ENCODE results near the gene TTN.

Gene TTN

DNA sequence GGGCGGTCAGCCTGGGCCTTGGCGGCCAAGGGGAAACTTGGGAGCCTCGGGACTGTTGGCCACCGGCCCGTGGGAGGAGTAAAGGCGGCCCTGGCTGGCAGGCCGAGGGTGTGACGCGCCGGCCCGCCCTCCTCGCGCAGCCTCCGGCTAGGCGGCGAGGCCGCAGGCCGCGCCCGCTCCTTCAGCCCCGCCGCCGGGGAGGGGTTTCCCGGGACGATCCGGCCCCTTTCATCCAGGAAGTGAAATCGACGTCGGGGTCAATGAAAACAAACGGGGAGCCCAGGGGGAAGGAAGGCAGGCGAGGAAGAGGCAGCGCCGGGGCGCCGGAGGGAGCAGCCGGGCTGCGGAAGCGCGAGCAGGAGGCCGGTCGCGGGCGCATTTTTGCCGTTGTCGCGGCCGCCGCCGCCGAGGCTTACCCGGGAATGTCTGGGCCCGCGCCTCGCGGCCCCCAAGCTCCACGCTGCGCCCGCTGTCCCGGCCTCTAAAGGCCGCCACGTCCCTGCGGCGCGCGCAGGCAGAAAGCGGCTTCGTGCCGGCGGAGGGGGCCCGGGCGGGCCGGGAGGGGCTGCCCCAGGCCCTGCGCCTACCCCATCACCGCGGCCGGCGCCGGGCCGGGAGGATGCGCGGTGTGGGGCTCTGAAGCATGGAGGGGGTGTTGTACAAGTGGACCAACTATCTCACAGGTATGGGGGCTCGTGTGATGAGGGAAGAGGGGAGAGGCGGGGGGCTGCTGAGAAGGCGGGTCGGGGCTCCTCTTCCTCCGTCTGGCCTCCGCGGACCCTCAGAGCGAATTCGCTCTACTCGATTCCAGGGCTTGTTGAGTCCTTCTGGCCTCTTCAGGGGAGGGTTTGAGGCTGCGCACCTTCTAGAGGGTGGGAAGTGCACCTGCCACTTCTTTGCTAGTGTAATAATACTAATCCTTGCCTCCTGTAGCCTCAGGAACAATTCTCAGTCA, 326.7 kb downstream of the TTN start, which contains the start of gene PLEKHA3:
Gene PLEKHA3, plus strand, starts transcription at position 231 of the 955 bp plus-strand sequence. Its CDS starts 413 bp downstream, at position 644.
- peak; percentile 80 for DNase-seq

DNA sequence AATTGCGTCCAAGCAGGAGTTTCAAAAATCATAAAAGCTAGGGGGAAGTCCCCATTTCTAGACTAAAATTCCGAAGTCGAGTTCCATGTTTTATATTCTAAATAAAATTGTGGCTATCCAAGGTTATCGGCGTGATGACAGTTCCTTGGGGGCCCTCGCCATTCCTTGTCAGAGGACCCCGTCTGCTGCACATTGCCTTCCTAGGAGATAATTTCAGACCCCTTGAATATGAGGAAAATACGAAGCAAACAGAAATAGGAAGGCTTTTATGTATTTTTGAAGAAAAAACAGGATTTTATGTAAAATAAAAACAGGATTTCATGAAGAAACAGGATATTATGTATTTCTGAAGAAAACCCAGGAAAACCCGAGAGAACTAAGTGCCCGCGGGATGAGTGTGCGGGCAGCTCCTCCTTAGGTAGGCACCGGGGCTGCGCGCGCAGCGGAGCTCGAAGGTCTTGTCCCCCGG, 327.4 kb downstream of the TTN start:
- DNase-seq = no peak

DNA sequence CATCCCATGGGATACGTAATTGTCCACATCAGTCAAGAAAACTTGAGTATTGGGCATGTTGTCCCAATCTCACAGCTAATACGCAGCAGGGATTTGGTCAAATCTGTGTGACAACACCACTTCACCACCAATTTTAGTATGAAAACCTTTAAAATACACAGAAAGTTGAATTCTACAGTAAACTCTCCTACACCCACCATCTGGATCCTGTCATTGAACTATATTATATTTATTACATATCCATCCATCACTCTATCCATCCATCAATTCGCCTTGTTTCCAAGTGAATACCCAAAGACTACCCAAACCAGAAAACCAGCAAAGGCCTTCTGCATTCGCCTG, 328.0 kb downstream of the TTN start:
- DNase-seq = no peak

DNA sequence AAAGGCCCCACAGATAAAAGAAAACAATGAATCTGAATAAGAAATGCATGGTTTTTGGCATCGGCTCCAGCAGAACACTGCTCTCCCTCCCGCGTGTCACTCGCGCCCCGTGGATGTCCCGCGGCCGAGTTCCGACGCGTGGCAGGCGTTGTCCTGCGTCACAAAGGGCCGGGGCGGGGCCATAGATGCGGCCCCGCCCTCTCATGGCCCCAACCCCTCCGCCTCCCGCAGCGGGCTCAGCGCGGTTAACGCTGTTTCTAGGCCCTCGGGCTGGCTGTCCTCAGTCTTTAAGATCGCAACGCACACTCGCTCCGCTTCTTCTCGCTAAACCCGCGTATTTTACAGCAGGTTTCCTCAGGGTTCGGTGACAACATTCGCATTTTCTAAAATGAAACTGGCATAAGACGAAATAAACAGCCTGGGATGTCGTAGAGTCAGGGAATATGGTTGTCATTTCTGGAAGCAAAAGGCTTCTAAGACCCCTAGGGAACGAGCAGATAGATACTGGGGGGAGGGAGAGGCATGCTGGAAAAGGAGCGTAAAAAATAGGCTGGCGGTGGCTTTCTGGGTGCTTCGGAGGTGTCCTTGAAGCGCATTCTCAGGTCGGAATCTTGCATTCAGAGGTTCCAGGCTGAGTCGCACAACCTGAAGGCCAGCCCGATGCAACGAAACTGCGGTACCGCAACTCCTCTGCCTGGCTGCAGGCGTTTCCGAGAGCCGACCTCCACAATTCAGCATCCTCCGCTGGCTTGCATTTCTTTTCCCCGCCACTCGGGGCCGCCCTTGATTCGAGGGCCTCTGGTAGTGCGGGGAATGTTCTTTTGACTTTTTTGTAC, 328.6 kb downstream of the TTN start, which contains the start of gene FKBP7:
Gene FKBP7, minus strand, starts transcription at position 162 of the 836 bp plus-strand sequence. Its CDS starts 101 bp downstream, at position 61.
- DNase-seq = peak; percentile 78

DNA sequence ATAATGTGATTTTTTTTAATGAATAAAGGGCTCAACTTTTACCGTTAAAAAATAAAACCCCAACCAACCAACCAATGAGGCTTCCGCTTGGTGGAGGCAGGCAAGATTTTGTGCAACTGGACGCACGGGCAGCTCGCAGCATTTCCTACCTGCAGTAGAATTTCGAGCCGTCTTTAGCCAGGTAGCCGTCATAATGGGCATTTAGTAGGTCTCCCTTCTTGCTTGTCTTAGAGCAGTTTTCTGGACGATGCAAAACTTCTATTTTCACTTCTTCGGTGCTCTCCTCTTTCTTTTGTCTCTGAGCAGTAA, 329.1 kb downstream of the TTN start:
- DNase-seq = no peak

DNA sequence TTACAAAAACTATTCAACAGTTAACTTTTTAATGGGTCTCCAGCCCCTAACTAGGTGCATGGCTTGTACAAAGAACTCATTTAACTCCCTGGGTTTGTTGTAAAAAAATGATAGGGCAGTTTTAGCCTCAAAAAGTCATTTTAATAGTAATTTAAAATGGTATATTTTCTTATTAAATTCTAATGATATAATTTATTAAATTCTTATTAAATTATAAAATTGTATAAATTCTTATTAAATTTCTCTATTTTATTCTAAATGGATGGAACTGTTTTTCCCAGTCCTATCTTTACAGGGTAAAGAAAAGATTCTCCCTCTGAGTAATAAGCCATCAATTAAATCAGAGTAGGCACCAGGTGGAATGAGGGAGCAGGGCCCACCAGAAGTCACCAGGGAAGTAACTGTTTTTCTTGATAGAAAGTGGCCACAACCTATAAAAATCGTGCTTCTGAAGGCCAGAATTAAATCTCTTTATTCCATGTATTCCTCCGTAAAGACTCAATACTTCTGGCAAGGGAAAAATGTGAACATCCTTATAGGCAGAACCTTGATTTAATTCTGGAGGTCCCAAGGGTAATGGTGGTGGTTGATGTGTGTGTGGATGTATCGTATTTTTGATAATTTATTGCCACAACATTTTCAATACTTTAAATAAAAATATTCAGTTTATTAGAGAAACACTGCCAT, 329.6 kb downstream of the TTN start:
- DNase-seq = no peak

DNA sequence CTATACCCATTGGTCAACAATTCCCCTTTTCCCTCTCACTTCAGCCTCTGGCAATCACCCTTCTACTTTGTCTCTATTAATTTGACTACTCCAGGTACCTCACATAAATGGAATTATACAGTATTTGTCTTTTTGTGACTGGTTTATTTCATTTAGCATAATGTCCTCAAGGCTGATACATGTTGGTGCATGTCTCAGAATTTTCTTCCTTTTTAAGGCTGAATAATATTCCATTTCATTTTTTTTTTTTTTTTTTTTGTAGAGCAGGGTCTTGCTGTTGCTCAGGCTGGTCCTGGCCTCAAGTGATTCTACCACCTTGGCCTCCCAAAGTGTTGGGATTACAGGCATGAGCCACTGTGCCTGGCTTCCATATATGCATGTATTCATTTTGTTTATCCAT, 330.7 kb downstream of the TTN start:
- DNase-seq = no peak

Data from CD4-positive, alpha-beta T cell treated with Interleukin-4 for 4 hours (primary cell).